Measurements from ENCODE around the gene PPIL1. TPM values are rescaled to one million over a fixed set of nuclear protein-coding genes. Genes with fewer than 3 reads are reported as not detected.

PPIL1 gene
- total and polyA plus RNA-seq, 2 of the 8 experiments (the other 6 are each of a cell fraction or from before 2014, with no cell fraction given) = 83.7 to 86.5 TPM

- TF ChIP-seq ATF2 (IDR thresholded peaks at IDR 0.05; ENCODE audit: low read length) (0 out of 2 replicates have a peak, but pooled peaks have one; percentile 45), ATF3 (IDR thresholded peaks at IDR 0.05; ENCODE audit: insufficient read depth, low read depth, low read length) (no peak), SIRT6 (IDR thresholded peaks at IDR 0.05; ENCODE audit: low read length) (no peak), BCL11A (IDR thresholded peaks at IDR 0.05; ENCODE audit: low read depth in 2 of 2, low read length in 2 of 2) (no peak), KDM5A (IDR thresholded peaks at IDR 0.05; ENCODE audit: low read length) (no peak)
Measured at GRCh38 chr6:36914227-36914794, 39.7 kb upstream of the PPIL1 start (continued).
